IMR-90 (cell line): Measurements from ENCODE around the gene TUFM. TPM values are rescaled to one million over a fixed set of nuclear protein-coding genes. Genes with fewer than 3 reads are reported as not detected.

Experiments used
- ATAC-seq: fragments of 200-7000 bp; cut with Tn5 transposase; 2 replicates; pipeline ENCODE4 v1.9.1; 2020; ENCODE audit warnings: low read depth, mild to moderate bottlenecking, moderate library complexity
- BruUV-seq: library from RNA; stranded (reverse); fragments of 400-500 nt; replicated peaks from 2 replicates; lab custom pipeline; 2021; lab: Mats Ljungman, UMichigan
- CTCF ChIA-PET: fragments of 300-600 bp; formaldehyde crosslinking; extraction: SDS; loops from one replicate; lab custom pipeline; 2021; ENCODE audit warnings: antibody characterized with exemption; lab: Yijun Ruan, JAX
- POLR2A ChIA-PET: fragments of 300-600 bp; sonication (Branson Sonifier 250); formaldehyde crosslinking; loops from one replicate; lab custom pipeline; 2022; ENCODE audit warnings: antibody characterized with exemption; ENCODE audit not compliant: unreplicated experiment; lab: Charles Lee
- DNase-seq: peaks from one replicate; pipeline ENCODE4 v3.0.0; 2013
- H2AFZ ChIP-seq: replicated peaks from 2 replicates; pipeline ENCODE3; 2013; ENCODE audit warnings: low read length, mild to moderate bottlenecking; ENCODE audit not compliant: poor library complexity
- H2AK5ac ChIP-seq: 2 replicates; pipeline ENCODE4 v1.6.1; 2013; ENCODE audit warnings: low read depth, low read length, inconsistent platforms
- H2AK9ac ChIP-seq: replicated peaks from 2 replicates; pipeline ENCODE3; 2013; ENCODE audit warnings: mild to moderate bottlenecking, low read depth, low read length, moderate library complexity; ENCODE audit not compliant: poor library complexity
- H2BK120ac ChIP-seq: 2 replicates; pipeline ENCODE4 v1.6.1; 2013; ENCODE audit warnings: low read depth, low read length, inconsistent platforms
- H2BK15ac ChIP-seq: 3 replicates; pipeline ENCODE4 v1.6.1; 2013; ENCODE audit warnings: low read depth, low read length, inconsistent platforms
- H2BK20ac ChIP-seq: 2 replicates; pipeline ENCODE4 v1.6.1; 2013; ENCODE audit warnings: low read depth, mild to moderate bottlenecking, inconsistent platforms, low read length, moderate library complexity
- H2BK5ac ChIP-seq: 2 replicates; pipeline ENCODE4 v1.6.1; 2013; ENCODE audit warnings: mild to moderate bottlenecking, low read depth, low read length, inconsistent platforms; ENCODE audit not compliant: poor library complexity, severe bottlenecking
- H3K14ac ChIP-seq: replicated peaks from 2 replicates; pipeline ENCODE4 v1.6.1; 2013; ENCODE audit warnings: low read depth, low read length, inconsistent platforms
- H3K18ac ChIP-seq: 2 replicates; pipeline ENCODE4 v1.6.1; 2013; ENCODE audit warnings: low read depth, low read length, control low read depth
- H3K23ac ChIP-seq: 2 replicates; pipeline ENCODE4 v1.6.1; 2013; ENCODE audit warnings: low read depth, low read length, inconsistent platforms
- H3K27ac ChIP-seq: 2 replicates; pipeline ENCODE4 v1.5.1; 2013; ENCODE audit warnings: mild to moderate bottlenecking, control low read depth, low read length; ENCODE audit not compliant: insufficient read depth
- H3K27me3 ChIP-seq: 2 replicates; pipeline ENCODE4 v1.6.1; 2013; ENCODE audit warnings: low read length; ENCODE audit not compliant: control insufficient read depth, insufficient read depth
- H3K36me3 ChIP-seq: 2 replicates; pipeline ENCODE4 v1.6.1; 2013; ENCODE audit warnings: low read length, mixed read lengths; ENCODE audit not compliant: control insufficient read depth, insufficient read depth
- H3K4ac ChIP-seq: 2 replicates; pipeline ENCODE4 v1.6.1; 2013; ENCODE audit warnings: low read depth, low read length, inconsistent platforms
- H3K4me1 ChIP-seq: 2 replicates; pipeline ENCODE4 v1.6.1; 2013; ENCODE audit warnings: low read length, mixed read lengths; ENCODE audit not compliant: control insufficient read depth, insufficient read depth
- H3K4me2 ChIP-seq: 2 replicates; pipeline ENCODE4 v1.6.1; 2013; ENCODE audit warnings: low read depth, mild to moderate bottlenecking, control low read depth, low read length, moderate library complexity
- H3K4me3 ChIP-seq: 2 replicates; pipeline ENCODE4 v1.5.1; 2013; ENCODE audit warnings: low read depth, mild to moderate bottlenecking, control low read depth, low read length, moderate library complexity; ENCODE audit not compliant: insufficient read depth
- H3K56ac ChIP-seq: 2 replicates; pipeline ENCODE4 v1.6.1; 2013; ENCODE audit warnings: low read length, inconsistent platforms; ENCODE audit not compliant: insufficient read depth; ENCODE audit errors: extremely low read depth
- H3K79me1 ChIP-seq, 2 experiments: 2 replicates each; pipeline ENCODE4 v1.6.1; 2013; ENCODE audit warnings: low read length in 2 of 2, inconsistent platforms in 1 of 2, low read depth in 1 of 2
- H3K9ac ChIP-seq: 2 replicates; pipeline ENCODE4 v1.6.1; 2013; ENCODE audit warnings: low read depth, low read length, control low read depth
- H3K9me1 ChIP-seq: 2 replicates; pipeline ENCODE4 v1.6.1; 2013; ENCODE audit warnings: low read length, inconsistent platforms; ENCODE audit not compliant: insufficient read depth
- H3K9me3 ChIP-seq: 2 replicates; pipeline ENCODE4 v1.6.1; 2013; ENCODE audit warnings: low read length; ENCODE audit not compliant: control insufficient read depth, insufficient read depth
- H4K20me1 ChIP-seq: 2 replicates; pipeline ENCODE4 v1.6.1; 2013; ENCODE audit warnings: low read length, inconsistent platforms; ENCODE audit not compliant: insufficient read depth
- H4K5ac ChIP-seq: 2 replicates; pipeline ENCODE4 v1.6.1; 2013; ENCODE audit warnings: mild to moderate bottlenecking, low read depth, low read length, control low read depth
- H4K8ac ChIP-seq, 2 experiments: 2 replicates each; pipeline ENCODE4 v1.6.1; 2013; ENCODE audit warnings: low read depth in 2 of 2, low read length in 2 of 2, control low read depth in 1 of 2, inconsistent platforms in 1 of 2
- H4K91ac ChIP-seq: 2 replicates; pipeline ENCODE4 v1.6.1; 2013; ENCODE audit warnings: low read depth, low read length, inconsistent platforms; ENCODE audit not compliant: insufficient read depth
- CHD1 ChIP-seq: IDR thresholded peaks from 2 replicates; pipeline ENCODE4 v1.6.1; 2012; ENCODE audit warnings: low read depth, low read length, improper control_type of control experiment
- CTCF ChIP-seq: conservative IDR thresholded peaks from 2 replicates; pipeline ENCODE4 v1.5.1; 2012; ENCODE audit warnings: mild to moderate bottlenecking, low read depth, low read length, improper control_type of control experiment
- MXI1 ChIP-seq: IDR thresholded peaks from 2 replicates; pipeline ENCODE4 v1.6.1; 2012; ENCODE audit warnings: low read depth, mild to moderate bottlenecking, low read length, moderate library complexity, borderline replicate concordance
- RCOR1 ChIP-seq: IDR thresholded peaks from 2 replicates; pipeline ENCODE4 v1.6.1; 2012; ENCODE audit warnings: mild to moderate bottlenecking, low read length, improper control_type of control experiment; ENCODE audit not compliant: insufficient replicate concordance
- WGBS, 2 experiments: methylation state at CpG; one replicate each; pipeline versions ENCODE4 v1.1.5 to v1.1.7; 2013; ENCODE audit warnings: missing lambda C conversion rate in 2 of 2; ENCODE audit not compliant: insufficient read length in 1 of 2; ENCODE audit errors: extremely low coverage in 2 of 2; 5-methylcytosine and 5-hydroxymethylcytosine counted together
- dilution Hi-C: fragments of 300-500 bp; cut with HindIII; formaldehyde crosslinking; loops from one replicate; pipeline ENCODE4 v1.14.3; 2018; ENCODE audit warnings: low sequenced_read_pairs; ENCODE audit not compliant: unreplicated experiment
- in situ Hi-C: fragments of 300-500 bp; cut with MboI; formaldehyde crosslinking; loops from 3 replicates; pipeline ENCODE4 v1.14.3; 2019; ENCODE audit warnings: low sequenced_read_pairs, inconsistent platforms, mixed read lengths
- intact Hi-C: fragments of 100-400 bp; cut with micrococcal nuclease; formaldehyde crosslinking; loops from 2 replicates; pipeline ENCODE4 v1.10.0; 2022
- polyA plus RNA-seq, 3 experiments: library from polyadenylated mRNA; depleted of rRNA; stranded (reverse); fragments of >200 nt; gene quantifications; 2 replicates each; pipeline ENCODE4 v1.2.3, GENCODE V29; 2012; ENCODE audit warnings: low replicate concordance in 1 of 3
- total RNA-seq: library from RNA; depleted of rRNA; stranded (reverse); fragments of >200 nt; gene quantifications from 2 replicates; pipeline ENCODE4 v1.2.3, GENCODE V29; 2012

The TUFM gene
- total and polyA plus RNA-seq, 2 of the 4 experiments (the other 2 are of a cell fraction) = 80.3 to 126 TPM

- no peak for TF ChIP-seq CTCF
- TF ChIP-seq RCOR1 = no peak
Measured at GRCh38 chr16:28878083-28878926, 32.2 kb upstream of the TUFM start, which contains the start of gene ATP2A1 (continued).

- Histone ChIP-seq H2BK120ac (no peak overlapping the region), H3K27ac (no peak overlapping the region), H2AFZ (no peak overlapping the region), H2AK9ac (no peak overlapping the region), H3K4me3 (no peak overlapping the region), H3K9me3 (no peaks in the 10 kb centered on the region), H3K4me1 (peaks cover 7% of the 10 kb centered on the region; the same call in 1 of the 2 replicates), H3K9me1 (peaks cover 7% of the 10 kb centered on the region; the same call in 1 of the 2 replicates), H2AK5ac (no peak overlapping the region), H2BK15ac (no peak overlapping the region), H2BK20ac (no peak overlapping the region), H3K9ac (no peak overlapping the region), H3K56ac (no peak overlapping the region), H3K36me3 (peaks cover 15% of the 10 kb centered on the region), H3K79me1 (peaks cover 4 to 20% of the 10 kb centered on the region in 2 experiments; a peak in 2 of 4 replicates), H3K23ac (no peak overlapping the region), H4K5ac (no peak overlapping the region), H2BK5ac (no peak overlapping the region), H3K27me3 (no peaks in the 10 kb centered on the region), H4K8ac (no peak overlapping the region), H3K18ac (no peak overlapping the region), H3K4me2 (no peak overlapping the region), H3K4ac (no peak overlapping the region), H4K91ac (no peak overlapping the region), H3K14ac (no peak overlapping the region), H4K20me1 (no peaks in the 10 kb centered on the region)
- CTCF ChIA-PET = no interaction called here
- no peak for ATAC-seq
- in situ Hi-C loops = loop anchor here (5.0 kb wide), 1 partner anchor 45 kb away; no protein-coding TSS in a partner anchor
- POLR2A ChIA-PET = no interaction called here
- dilution Hi-C loops = no loop called here
- intact Hi-C loops = no loop called here
- no TSS peak for BruUV-seq
- TF ChIP-seq CHD1 = no peak
- no peak for TF ChIP-seq MXI1
- no peak for DNase-seq
- no CpG with 5 or more reads among the region's 2 CpGs for WGBS, 2 experiments
Measured at GRCh38 chr16:28877655-28878000, 31.5 kb upstream of the TUFM start.
